Panc1 (cell line): ENCODE data around the gene RAI1. TPM values are rescaled to one million over a fixed set of nuclear protein-coding genes. Genes with fewer than 3 reads are reported as not detected.

Source experiments
- ATAC-seq: fragments of 200-7000 bp; cut with Tn5 transposase; 2 replicates; pipeline ENCODE4 v1.9.1; 2020; ENCODE audit warnings: mild to moderate bottlenecking, moderate library complexity
- BruUV-seq: library from RNA; stranded (reverse); fragments of 400-500 nt; replicated peaks from 2 replicates; lab custom pipeline; 2021; lab: Mats Ljungman, UMichigan
- CTCF ChIA-PET: fragments of 300-600 bp; sonication (Branson Sonifier 250); formaldehyde crosslinking; loops from one replicate; lab custom pipeline; 2022; ENCODE audit warnings: antibody characterized with exemption; lab: Charles Lee
- POLR2A ChIA-PET: fragments of 300-600 bp; sonication (Branson Sonifier 250); formaldehyde crosslinking; loops from one replicate; lab custom pipeline; 2022; ENCODE audit warnings: antibody characterized with exemption; lab: Charles Lee
- DNase-seq: peaks from one replicate; pipeline ENCODE4 v3.0.0-alpha.2; 2010; ENCODE audit warnings: low read depth, low spot score
- H3K27ac ChIP-seq: 2 replicates; pipeline ENCODE4 v1.5.1; 2011; ENCODE audit warnings: mild to moderate bottlenecking, low read length, inconsistent platforms
- H3K27me3 ChIP-seq: fragments of 200-500 bp; sonication (Bioruptor generic); 2 replicates; pipeline ENCODE4 v1.6.0; 2014; ENCODE audit warnings: low read length, inconsistent platforms; ENCODE audit not compliant: control insufficient read depth, insufficient read depth
- H3K36me3 ChIP-seq: fragments of 200-500 bp; sonication (Bioruptor generic); 2 replicates; pipeline ENCODE4 v1.5.1; 2014; ENCODE audit warnings: inconsistent platforms, mild to moderate bottlenecking, low read length, moderate library complexity; ENCODE audit not compliant: control insufficient read depth, insufficient read depth
- H3K4me1 ChIP-seq: 2 replicates; pipeline ENCODE4 v1.5.1; 2011; ENCODE audit warnings: inconsistent platforms, mild to moderate bottlenecking, low read length, moderate library complexity; ENCODE audit not compliant: control insufficient read depth, insufficient read depth
- H3K4me3 ChIP-seq, 2 experiments: 2 replicates each; pipeline ENCODE4 v1.5.1; 2011 to 2012; ENCODE audit warnings: low read depth in 2 of 2, low read length in 2 of 2, mild to moderate bottlenecking in 2 of 2, inconsistent platforms in 1 of 2, moderate library complexity in 1 of 2
- H3K9me3 ChIP-seq: fragments of 200-500 bp; sonication (Bioruptor generic); 2 replicates; pipeline ENCODE4 v1.5.1; 2014; ENCODE audit warnings: low read depth, mild to moderate bottlenecking, inconsistent platforms, low read length, moderate library complexity; ENCODE audit not compliant: control insufficient read depth, insufficient read depth
- POLR2AphosphoS5 ChIP-seq: IDR thresholded peaks from 2 replicates; pipeline ENCODE4 v1.6.1; 2012; ENCODE audit warnings: mild to moderate bottlenecking, low read depth, low read length, moderate library complexity
- REST ChIP-seq, 2 experiments: IDR thresholded peaks; 2 replicates each; pipeline ENCODE4 v1.6.1; 2011 to 2012; ENCODE audit warnings: low read depth in 2 of 2, control low read depth in 1 of 2, low read length in 1 of 2, mild to moderate bottlenecking in 1 of 2, moderate library complexity in 1 of 2; ENCODE audit not compliant: insufficient read depth in 1 of 2
- SIN3A ChIP-seq: IDR thresholded peaks from 2 replicates; pipeline ENCODE4 v1.6.1; 2012; ENCODE audit warnings: low read depth, mild to moderate bottlenecking, low read length, moderate library complexity, borderline replicate concordance; ENCODE audit not compliant: insufficient read depth
- TCF7L2 ChIP-seq: IDR thresholded peaks from 2 replicates; pipeline ENCODE4 v1.6.1; 2011; ENCODE audit warnings: mild to moderate bottlenecking, low read depth, low read length, inconsistent platforms
- in situ Hi-C: cut with HindIII; loops from 2 replicates; pipeline ENCODE4 v1.10.0; 2016; ENCODE audit warnings: low sequenced_read_pairs, low pct_unique_long_range_greater_than_20kb
- intact Hi-C: fragments of 100-400 bp; cut with micrococcal nuclease; formaldehyde crosslinking; loops from one replicate; pipeline ENCODE4 v1.10.0; 2022; ENCODE audit not compliant: unreplicated experiment
- total RNA-seq: library from RNA; stranded (reverse); gene quantifications from one replicate; pipeline ENCODE4 v1.2.1, GENCODE V29; 2021; ENCODE audit not compliant: unreplicated experiment
- TF ChIP-seq, protein P1 (sequence below): fragments of 450-650 bp; IDR thresholded peaks from 2 replicates; pipeline ENCODE4 v1.5.1; 2017; ENCODE audit warnings: mild to moderate bottlenecking

Gene RAI1
- total RNA-seq, 1 experiment from 2014 or later = 51.0 TPM

DNA sequence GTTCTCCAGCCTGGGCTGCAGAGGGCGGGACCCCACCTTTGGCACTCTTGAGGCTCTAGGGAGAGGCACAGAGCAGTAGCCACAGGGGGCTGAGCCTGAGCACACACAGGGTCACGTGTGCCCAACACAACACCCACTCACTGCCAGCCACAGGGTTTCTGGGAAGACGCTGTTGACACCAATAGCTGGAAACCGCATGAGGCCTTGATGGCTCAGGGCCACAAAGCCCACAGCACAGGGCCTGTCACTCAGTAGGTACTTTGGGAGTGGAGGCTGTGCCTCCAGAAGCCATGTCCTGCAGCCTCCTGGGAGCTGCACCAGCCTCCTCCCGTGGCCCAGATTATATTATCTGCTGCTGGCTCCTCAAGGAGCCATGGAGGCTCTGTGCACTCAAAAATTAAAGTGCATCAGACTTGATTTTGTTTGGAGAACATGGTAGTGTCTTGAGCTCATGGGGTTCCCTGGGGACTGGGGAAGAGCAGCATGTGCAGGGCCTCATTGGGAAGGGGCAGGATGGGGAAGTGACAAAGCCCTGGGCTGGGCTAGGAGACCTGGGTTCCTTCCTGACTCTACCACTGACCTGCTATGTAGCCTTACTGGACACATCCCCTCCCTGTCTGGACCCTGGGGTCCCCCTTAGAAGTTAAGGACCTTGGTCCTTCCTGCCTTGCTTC, 168.0 kb downstream of the RAI1 start:
- Histone ChIP-seq H3K9me3 (no peaks in the 10 kb centered on the region), H3K36me3 (no peaks in the 10 kb centered on the region), H3K4me3 (no peak overlapping the region), H3K27me3 (no peaks in the 10 kb centered on the region), H3K27ac (0 out of 2 replicates have a peak overlapping the region, but pooled peaks have one; percentile 3), H3K4me1 (peaks cover 13% of the 10 kb centered on the region)
- peak; percentile 19; the same call in 1 of the 2 replicates for ATAC-seq
- no peak for DNase-seq
- no TSS peak for BruUV-seq
- TF ChIP-seq, protein P1, sequence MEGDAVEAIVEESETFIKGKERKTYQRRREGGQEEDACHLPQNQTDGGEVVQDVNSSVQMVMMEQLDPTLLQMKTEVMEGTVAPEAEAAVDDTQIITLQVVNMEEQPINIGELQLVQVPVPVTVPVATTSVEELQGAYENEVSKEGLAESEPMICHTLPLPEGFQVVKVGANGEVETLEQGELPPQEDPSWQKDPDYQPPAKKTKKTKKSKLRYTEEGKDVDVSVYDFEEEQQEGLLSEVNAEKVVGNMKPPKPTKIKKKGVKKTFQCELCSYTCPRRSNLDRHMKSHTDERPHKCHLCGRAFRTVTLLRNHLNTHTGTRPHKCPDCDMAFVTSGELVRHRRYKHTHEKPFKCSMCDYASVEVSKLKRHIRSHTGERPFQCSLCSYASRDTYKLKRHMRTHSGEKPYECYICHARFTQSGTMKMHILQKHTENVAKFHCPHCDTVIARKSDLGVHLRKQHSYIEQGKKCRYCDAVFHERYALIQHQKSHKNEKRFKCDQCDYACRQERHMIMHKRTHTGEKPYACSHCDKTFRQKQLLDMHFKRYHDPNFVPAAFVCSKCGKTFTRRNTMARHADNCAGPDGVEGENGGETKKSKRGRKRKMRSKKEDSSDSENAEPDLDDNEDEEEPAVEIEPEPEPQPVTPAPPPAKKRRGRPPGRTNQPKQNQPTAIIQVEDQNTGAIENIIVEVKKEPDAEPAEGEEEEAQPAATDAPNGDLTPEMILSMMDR = no peak
- TF ChIP-seq SIN3A (no peak), REST (IDR thresholded peaks at IDR 0.05; ENCODE audit: insufficient read depth in 1 of 2, low read depth in 2 of 2, low read length in 1 of 2) (no peak), POLR2AphosphoS5 (no peak), TCF7L2 (no peak)
- CTCF ChIA-PET = interaction anchor here (0.7 kb wide), 1 partner anchor 31 kb away, joined by 3 read pairs; no protein-coding TSS in a partner anchor
- in situ Hi-C loops (no loop called here), intact Hi-C loops (no loop called here)
- POLR2A ChIA-PET = no interaction called here

GRCh38 chr17:17849845-17850373, 168.7 kb downstream of the RAI1 start:
- TF ChIP-seq, protein P1 = no peak
- TF ChIP-seq REST (IDR thresholded peaks at IDR 0.05; ENCODE audit: insufficient read depth in 1 of 2, low read depth in 2 of 2, low read length in 1 of 2) = no peak
- Histone ChIP-seq H3K4me3 (no peak overlapping the region), H3K36me3 (no peaks in the 10 kb centered on the region), H3K4me1 (peaks cover 13% of the 10 kb centered on the region), H3K27me3 (no peaks in the 10 kb centered on the region), H3K27ac (0 out of 2 replicates have a peak overlapping the region, but pooled peaks have one; percentile 3), H3K9me3 (no peaks in the 10 kb centered on the region)
- intact Hi-C loops = no loop called here
- no peak for ATAC-seq
- ChIA-PET POLR2A (no interaction called here), CTCF (no interaction called here)
- in situ Hi-C loops = no loop called here
- DNase-seq = no peak
- no TSS peak for BruUV-seq
